Myocyte (in vitro differentiated cells): Measurements from ENCODE around the gene TRUB2. TPM values are rescaled to one million over a fixed set of nuclear protein-coding genes. Genes with fewer than 3 reads are reported as not detected.
"Not testable (repeated sequence)": the region's sequence is repeated elsewhere in the genome, so short reads cannot be mapped to it uniquely, and the experiment has no call there.

Experiments
- DNase-seq: peaks from one replicate; pipeline ENCODE4 v3.0.0-alpha.2; 2012; ENCODE audit warnings: low read depth
- total RNA-seq: library from RNA; depleted of rRNA; stranded (reverse); fragments of >200 nt; gene quantifications from 2 replicates; pipeline ENCODE4 v1.2.3, GENCODE V29; 2014

TRUB2 gene
- total RNA-seq, 1 donor from 2014 or later: 13.2 TPM

GRCh38 chr9:128341435-128341849 is 19.2 kb upstream of the TRUB2 start:
- peak; percentile 71 for DNase-seq

- peak; percentile 7 for DNase-seq
Observed at GRCh38 chr9:128340691-128341434, 18.6 kb upstream of the TRUB2 start.

- peak; percentile 82 for DNase-seq
Observed at GRCh38 chr9:128339761-128340690, 17.8 kb upstream of the TRUB2 start, which contains the start of gene SLC27A4. SLC27A4 (plus strand) TSS chr9:128340527; CDS start chr9:128343133, 2,606 bp downstream.

GRCh38 chr9:128338852-128339614 is 16.8 kb upstream of the TRUB2 start:
- not testable (repeated sequence) for DNase-seq

- DNase-seq: no peak
Observed at GRCh38 chr9:128337936-128338335, 15.7 kb upstream of the TRUB2 start.

- DNase-seq: no peak
Observed at GRCh38 chr9:128335914-128336313, 13.7 kb upstream of the TRUB2 start.

GRCh38 chr9:128335161-128335560 is 12.9 kb upstream of the TRUB2 start:
- DNase-seq: no peak

- no peak for DNase-seq
Observed at GRCh38 chr9:128333451-128333869, 11.2 kb upstream of the TRUB2 start.

- no peak for DNase-seq
Observed at GRCh38 chr9:128325629-128326028, 3.4 kb upstream of the TRUB2 start.

- no peak for DNase-seq
Observed at GRCh38 chr9:128324401-128324800, 2.2 kb upstream of the TRUB2 start.

- no peak for DNase-seq
Observed at GRCh38 chr9:128323791-128324190, 1.5 kb upstream of the TRUB2 start.

- DNase-seq: no peak
Observed at GRCh38 chr9:128323212-128323730, 1.0 kb upstream of the TRUB2 start.

- DNase-seq: no peak
Observed at GRCh38 chr9:128321879-128322403, 306 bp downstream of the TRUB2 start.

GRCh38 chr9:128321343-128321742 is 904 bp downstream of the TRUB2 start:
- DNase-seq: no peak

GRCh38 chr9:128317629-128318028 is 4.6 kb downstream of the TRUB2 start:
- no peak for DNase-seq

GRCh38 chr9:128316421-128316820 is 5.8 kb downstream of the TRUB2 start:
- DNase-seq: no peak

GRCh38 chr9:128314697-128315096 is 7.5 kb downstream of the TRUB2 start:
- no peak for DNase-seq

- DNase-seq: no peak
Observed at GRCh38 chr9:128310461-128310860, 11.8 kb downstream of the TRUB2 start.

GRCh38 chr9:128309551-128309950 is 12.7 kb downstream of the TRUB2 start:
- no peak for DNase-seq

GRCh38 chr9:128304971-128305288 is 17.3 kb downstream of the TRUB2 start:
- DNase-seq: no peak
